Fibroblast of the aortic adventitia (primary cell): ENCODE results near the gene ZBTB6. TPM values are rescaled to one million over a fixed set of nuclear protein-coding genes. Genes with fewer than 3 reads are reported as not detected.
A peak's percentile ranks its signal among the peaks of the same experiment; 100 is the strongest.

Source experiments
- DNase-seq: peaks from one replicate; pipeline ENCODE4 v3.0.0-alpha.2; 2010; ENCODE audit warnings: low read depth
- H3K4me3 ChIP-seq: 2 replicates; pipeline ENCODE4 v1.5.1; 2011; ENCODE audit warnings: low read depth, mild to moderate bottlenecking, control low read depth, low read length, moderate library complexity
- total RNA-seq: library from RNA; depleted of rRNA; stranded (reverse); fragments of >200 nt; gene quantifications from 2 replicates; pipeline ENCODE4 v1.2.3, GENCODE V29; 2012; ENCODE audit warnings: low replicate concordance
- TF ChIP-seq, protein P1 (sequence below): IDR thresholded peaks from 2 replicates; pipeline ENCODE4 v1.5.1; 2011; ENCODE audit warnings: mild to moderate bottlenecking, low read length, control low read depth, inconsistent platforms; ENCODE audit not compliant: insufficient read depth

Gene ZBTB6
- total RNA-seq, 1 donor: 17.7 TPM

DNA sequence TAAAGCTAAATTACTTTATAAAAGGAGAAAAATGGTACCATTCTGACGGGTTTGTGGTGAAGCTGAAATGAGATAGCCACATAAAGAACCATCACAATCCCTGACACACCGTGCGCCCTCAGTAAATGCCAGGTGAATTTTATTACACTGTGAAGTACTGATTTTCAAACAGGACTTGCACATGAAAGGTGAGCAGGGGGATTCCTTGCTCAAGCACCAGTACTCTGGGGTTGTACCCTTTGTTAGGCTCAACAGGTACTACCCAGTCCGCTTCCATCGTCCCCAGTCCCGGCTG, 27.3 kb upstream of the ZBTB6 start:
- H3K4me3 ChIP-seq: peak overlapping the region; percentile 54
- no peak for DNase-seq
- TF ChIP-seq, protein P1, sequence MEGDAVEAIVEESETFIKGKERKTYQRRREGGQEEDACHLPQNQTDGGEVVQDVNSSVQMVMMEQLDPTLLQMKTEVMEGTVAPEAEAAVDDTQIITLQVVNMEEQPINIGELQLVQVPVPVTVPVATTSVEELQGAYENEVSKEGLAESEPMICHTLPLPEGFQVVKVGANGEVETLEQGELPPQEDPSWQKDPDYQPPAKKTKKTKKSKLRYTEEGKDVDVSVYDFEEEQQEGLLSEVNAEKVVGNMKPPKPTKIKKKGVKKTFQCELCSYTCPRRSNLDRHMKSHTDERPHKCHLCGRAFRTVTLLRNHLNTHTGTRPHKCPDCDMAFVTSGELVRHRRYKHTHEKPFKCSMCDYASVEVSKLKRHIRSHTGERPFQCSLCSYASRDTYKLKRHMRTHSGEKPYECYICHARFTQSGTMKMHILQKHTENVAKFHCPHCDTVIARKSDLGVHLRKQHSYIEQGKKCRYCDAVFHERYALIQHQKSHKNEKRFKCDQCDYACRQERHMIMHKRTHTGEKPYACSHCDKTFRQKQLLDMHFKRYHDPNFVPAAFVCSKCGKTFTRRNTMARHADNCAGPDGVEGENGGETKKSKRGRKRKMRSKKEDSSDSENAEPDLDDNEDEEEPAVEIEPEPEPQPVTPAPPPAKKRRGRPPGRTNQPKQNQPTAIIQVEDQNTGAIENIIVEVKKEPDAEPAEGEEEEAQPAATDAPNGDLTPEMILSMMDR: no peak

DNA sequence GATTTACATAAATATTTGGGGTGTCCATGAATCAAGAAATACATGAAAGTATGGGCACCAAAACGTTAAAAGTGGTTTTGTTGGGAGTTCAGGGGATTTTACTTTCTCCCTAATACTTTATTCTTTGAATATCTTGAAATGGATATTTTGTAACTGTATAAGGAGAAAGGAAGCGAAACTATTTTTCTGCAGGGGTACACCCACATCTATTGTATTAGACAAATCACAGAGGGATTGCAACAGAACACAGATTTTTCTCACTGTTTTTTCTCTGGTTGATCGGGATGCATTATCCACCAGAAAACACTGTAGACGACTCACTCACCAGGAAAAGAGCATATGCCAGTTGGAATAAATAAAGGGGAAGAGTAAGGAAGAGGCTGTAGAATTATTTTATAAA, 26.5 kb upstream of the ZBTB6 start:
- TF ChIP-seq, protein P1: no peak
- no peak overlapping the region for H3K4me3 ChIP-seq
- DNase-seq: no peak

DNA sequence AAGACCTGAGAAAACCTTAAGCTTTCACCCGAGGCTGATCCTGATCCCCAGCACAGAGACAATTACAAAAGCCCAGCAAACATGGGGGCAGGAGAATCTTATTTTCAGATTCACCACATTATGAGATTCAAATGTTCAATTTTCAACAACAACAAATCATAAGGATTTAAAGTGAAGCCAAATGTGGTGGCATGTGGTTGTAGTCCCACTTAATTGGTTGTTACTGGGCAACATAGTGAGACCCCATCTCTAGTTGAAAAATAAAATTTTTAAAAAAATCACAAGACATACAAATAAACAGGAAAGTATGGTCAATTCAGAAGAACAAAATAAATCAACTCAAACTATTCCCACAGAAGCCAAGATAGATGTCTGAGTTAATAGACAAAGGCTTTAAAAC, 23.8 kb upstream of the ZBTB6 start:
- DNase-seq: no peak
- TF ChIP-seq, protein P1: no peak

DNA sequence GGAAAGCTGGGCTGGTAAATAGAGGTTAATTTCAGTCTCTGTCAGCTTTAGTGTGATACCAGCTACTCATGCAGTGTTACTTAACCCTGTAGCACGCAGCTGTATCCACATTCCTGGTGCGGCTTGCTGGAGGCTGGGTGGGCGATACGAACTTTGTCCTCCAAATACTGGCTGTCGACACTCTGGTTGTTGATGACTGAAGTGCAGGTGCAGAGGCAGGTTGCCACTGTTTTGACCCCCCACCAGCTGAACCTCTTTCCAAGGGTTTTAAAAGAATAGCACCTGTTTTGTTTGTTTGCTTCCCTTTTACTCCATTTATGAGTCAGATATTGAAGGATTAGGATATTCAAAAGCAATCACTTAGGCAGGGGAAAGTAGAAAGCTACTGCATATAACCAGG, 23.3 kb upstream of the ZBTB6 start:
- TF ChIP-seq, protein P1: no peak
- H3K4me3 ChIP-seq: no peak overlapping the region
- no peak for DNase-seq

More for the DNA sequence above, 23.8 kb upstream of the ZBTB6 start:
- H3K4me3 ChIP-seq: no peak overlapping the region

DNA sequence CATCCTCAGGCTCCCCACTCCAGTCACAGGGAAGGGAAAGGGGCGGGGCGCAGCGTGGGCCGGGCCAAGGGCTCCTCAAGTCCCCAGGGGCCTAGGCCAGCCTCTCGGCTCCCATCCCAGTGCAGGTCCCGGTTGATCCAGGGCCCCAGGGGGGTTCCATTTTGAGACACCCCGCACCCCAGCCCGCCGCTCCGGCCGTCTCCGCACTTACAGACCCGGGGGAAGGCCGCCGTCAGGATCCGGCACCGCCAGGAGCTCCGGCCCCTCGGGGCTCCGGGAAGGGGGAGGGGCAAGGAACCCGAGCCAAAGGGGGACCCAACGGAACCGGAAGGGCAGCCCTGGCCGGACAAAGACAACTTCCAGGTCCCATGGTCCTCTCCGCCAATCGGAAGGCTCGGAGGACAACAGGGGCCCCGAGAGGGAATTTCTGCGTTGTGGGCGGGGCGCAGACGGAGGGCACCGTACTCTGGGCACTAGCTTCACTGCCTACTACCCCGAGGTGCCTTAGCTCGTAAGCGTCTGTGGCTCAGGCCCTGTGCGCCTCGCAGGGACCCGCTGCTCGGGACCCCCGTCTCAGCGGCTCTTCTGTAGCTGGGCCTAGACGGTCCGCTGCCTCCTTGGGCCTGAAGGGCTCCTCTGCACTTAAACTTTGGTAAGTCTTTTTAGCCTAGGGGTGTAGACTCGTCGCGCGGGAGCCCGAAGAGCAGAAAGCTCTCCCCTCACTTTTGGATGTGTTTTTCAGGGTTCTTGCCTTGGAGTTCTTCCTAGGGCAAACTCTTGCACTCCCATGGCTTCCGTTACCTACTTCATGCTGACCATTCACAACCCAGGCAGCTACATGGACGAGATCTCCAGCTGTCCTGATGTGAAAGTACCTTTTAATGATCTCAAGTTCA, 18.4 kb upstream of the ZBTB6 start, which contains the start of gene ZBTB26:
Gene ZBTB26, minus strand, starts transcription at position 287 of the 896 bp plus-strand sequence. CDS start 11,578 bp downstream, outside the sequence.
- peak within 1 kb of the TSS; percentile 97 for H3K4me3 ChIP-seq
- DNase-seq: peak; percentile 92
- TF ChIP-seq, protein P1: peak; percentile 2

DNA sequence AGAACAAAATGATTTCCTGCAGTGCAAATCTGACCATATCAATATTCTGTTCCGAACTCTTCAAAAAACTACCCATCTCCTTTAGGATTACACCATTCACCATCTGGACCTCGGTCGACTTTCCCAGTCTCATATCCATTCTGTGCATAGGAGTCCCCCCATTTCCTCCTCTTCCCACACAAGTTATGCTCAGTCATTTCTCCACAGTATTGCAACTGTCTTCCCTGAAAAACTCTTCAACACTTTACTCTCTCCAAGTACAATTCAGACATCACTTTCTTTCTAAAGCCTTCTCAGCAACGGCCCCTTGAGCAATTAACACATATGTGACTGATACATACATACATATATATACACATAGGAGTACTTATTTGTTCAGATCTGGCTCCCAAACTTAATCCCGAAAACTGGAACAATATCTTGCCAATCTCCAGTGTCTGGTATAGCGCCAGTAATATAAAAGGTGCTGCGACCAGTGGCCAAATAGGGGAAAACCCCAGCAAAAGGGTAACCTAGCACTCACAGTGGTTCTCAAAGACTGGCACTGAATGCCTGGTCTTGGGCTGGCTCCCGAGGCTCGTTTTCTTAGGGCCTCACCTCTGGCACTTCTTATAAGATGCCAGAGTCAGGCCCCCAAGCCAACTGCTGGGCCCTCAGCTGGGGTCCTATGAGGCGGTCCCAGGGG, 17.6 kb upstream of the ZBTB6 start:
- no peak for DNase-seq
- TF ChIP-seq, protein P1: no peak

More for the DNA sequence above, 17.6 kb upstream of the ZBTB6 start:
- peak overlapping the region; percentile 97 for H3K4me3 ChIP-seq
